GM19467 (cell line): ENCODE data around the gene CD244.
"Not testable (repeated sequence)": the region's sequence is repeated elsewhere in the genome, so short reads cannot be mapped to it uniquely, and the experiment has no call there.

Source experiments
- ATAC-seq: cut with Tn5 transposase; IDR thresholded peaks from one replicate; pipeline ENCODE4 v1.9.1; 2021; ENCODE audit warnings: mild to moderate bottlenecking, moderate library complexity; ENCODE audit not compliant: unreplicated experiment

Gene CD244

GRCh38 chr1:160789051-160789701 is 73.5 kb downstream of the CD244 start:
- peak; percentile 10 for ATAC-seq

- not testable (repeated sequence) for ATAC-seq
Observed at GRCh38 chr1:160782988-160783765, 79.5 kb downstream of the CD244 start.

DNA sequence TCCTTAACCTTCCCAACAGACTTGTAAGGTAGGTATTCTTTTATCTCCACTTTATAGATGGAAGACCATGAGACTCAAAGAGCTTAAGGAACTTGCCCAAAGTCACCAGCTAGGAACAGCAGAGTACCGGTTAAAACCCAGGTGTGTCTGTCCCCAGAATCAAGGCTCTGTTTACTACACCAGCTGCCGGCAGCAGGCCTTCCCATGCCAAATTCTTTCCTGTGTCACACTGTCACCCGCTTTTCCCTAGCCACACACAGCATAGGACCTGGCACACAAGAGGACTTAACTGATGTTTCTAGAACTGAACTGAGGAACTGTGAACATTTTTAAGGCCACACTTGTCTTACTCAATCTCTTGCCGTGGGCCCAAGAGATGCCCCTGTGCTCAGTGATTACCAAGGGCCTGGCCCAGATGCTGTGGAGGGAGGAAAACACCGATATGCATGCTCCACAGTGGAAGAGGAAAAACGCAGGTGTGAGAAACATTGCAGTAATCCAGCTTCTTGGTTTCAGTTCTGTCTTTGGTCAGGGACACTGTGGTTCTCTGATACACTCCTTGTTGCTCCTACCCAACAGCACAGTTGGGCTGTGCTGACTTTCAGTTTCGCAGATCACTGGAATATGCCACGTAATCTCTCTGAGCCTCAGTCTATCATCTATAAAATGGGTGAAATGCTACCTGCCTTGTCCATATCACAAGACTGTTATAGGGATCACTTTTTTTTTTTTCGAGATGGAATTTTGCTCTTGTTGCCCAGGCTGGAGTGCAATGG is 80.6 kb downstream of the CD244 start:
- no peak for ATAC-seq

DNA sequence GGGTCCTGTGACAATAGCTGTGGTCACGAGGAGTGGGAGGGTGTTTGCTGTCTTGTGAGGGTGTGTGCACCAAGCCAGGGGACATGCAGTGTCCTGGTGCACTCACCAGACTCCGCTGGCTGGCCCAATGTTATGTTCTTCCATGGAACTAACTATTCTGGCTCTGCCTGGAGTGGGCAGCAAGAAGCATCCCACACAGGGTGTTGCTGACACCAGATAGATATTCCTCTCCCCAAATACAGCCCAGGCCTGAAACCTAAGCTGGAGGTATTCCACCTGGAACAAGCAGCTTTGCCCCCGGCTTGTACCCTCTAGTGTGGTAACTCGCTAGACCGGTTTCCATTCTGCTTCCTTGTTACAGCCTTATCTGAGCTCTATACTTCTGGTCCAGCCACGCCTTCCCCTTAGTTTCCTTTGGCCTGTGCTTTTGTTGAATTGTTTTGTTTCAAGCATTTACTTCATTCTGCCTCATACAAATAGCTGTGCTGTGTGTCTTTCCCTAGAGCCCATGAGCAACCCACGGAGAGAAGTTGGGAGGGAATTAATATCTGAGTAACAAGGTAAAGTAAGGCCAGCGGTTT is 81.4 kb downstream of the CD244 start:
- ATAC-seq, result no peak

DNA sequence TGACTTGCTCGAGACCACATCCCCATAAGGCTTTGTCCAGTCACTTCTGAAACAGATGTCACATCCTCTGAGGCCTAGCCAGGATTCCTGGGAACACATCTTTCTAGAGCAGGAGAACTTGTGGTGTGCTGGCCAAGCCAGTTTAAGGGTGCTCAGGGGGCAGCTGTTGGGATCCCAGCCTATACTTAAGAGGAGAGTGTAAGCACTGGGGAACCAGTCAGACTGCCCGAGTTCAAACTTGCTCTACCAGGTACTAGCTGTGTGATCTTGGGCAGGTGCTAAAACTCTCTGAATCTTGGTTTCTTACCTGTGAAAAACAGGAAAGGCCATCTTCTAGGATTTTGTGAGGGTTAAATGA is 82.3 kb downstream of the CD244 start:
- ATAC-seq, result no peak
